Left lung (tissue), 10 donors: ENCODE measurements around the gene GALNT17. TPM values are rescaled to one million over a fixed set of nuclear protein-coding genes. Genes with fewer than 3 reads are reported as not detected.

Experiments
- ATAC-seq: fragments of 200-7000 bp; cut with Tn5 transposase; one replicate; pipeline ENCODE4 v1.9.1; 2020; ENCODE audit warnings: moderate library complexity
- DNase-seq, 4 donors: peaks; one replicate each; pipeline ENCODE4 v3.0.0-alpha.2; 2013 to 2020
- H3K27ac ChIP-seq, 2 donors: fragments of 200-600 bp; sonication (generic) in 1 of 2; one replicate each; pipeline versions ENCODE4 v1.5.0 to v1.8.0; 2020 to 2021
- H3K27me3 ChIP-seq, 2 donors: fragments of 200-600 bp; sonication (generic) in 1 of 2; one replicate each; pipeline versions ENCODE4 v1.5.0 to v1.8.0; 2020 to 2021
- H3K36me3 ChIP-seq, 2 donors: fragments of 200-600 bp; sonication (generic) in 1 of 2; one replicate each; pipeline versions ENCODE4 v1.5.0 to v1.8.0; 2020 to 2021
- H3K4me1 ChIP-seq, 2 donors: fragments of 200-600 bp; one replicate each; pipeline ENCODE4 v1.8.0; 2021
- H3K4me3 ChIP-seq, 2 donors: fragments of 200-600 bp; sonication (generic) in 1 of 2; one replicate each; pipeline versions ENCODE4 v1.5.0 to v1.8.0; 2020 to 2021; ENCODE audit warnings: mild to moderate bottlenecking in 1 of 2
- H3K9me3 ChIP-seq, 2 donors: fragments of 200-600 bp; sonication (generic) in 1 of 2; one replicate each; pipeline versions ENCODE4 v1.5.0 to v1.8.0; 2020 to 2021
- CTCF ChIP-seq, 2 donors: fragments of 200-600 bp; sonication (generic) in 1 of 2; IDR thresholded peaks; one replicate each; pipeline versions ENCODE4 v1.5.0 to v1.8.0; 2021; ENCODE audit warnings: antibody characterized with exemption in 2 of 2
- intact Hi-C, 2 donors: fragments of 100-400 bp; cut with DNase I; formaldehyde crosslinking; loops; one replicate each; pipeline versions ENCODE4 v1.11.2 to v1.14.2; 2022
- polyA plus RNA-seq, 6 donors: library from polyadenylated mRNA; unstranded; fragments of 120-200 nt; gene quantifications; one replicate each; pipeline ENCODE4 v1.2.1, GENCODE V29; 2013; ENCODE audit not compliant: insufficient read length in 6 of 6
- total RNA-seq, 2 donors: library from RNA; stranded (reverse); fragmentation: NEBNext Ultra II Directional; extraction: Animal tissue kit (Norgen Biotek cat#: 25700); gene quantifications; one replicate each; pipeline ENCODE4 v1.2.1, GENCODE V29; 2021
- donor health status: DM: no; HTN: yes; CAD: no.
- donor health status: DM: no; HTN: no; CAD: no.

Gene GALNT17
- total and polyA plus RNA-seq, 8 donors: 2.4 to 19.1 (median 9.7) TPM

- no peaks in the 10 kb centered on the region for H3K27me3 ChIP-seq
- peaks cover 3 to 19% of the 10 kb centered on the region in 2 donors for H3K9me3 ChIP-seq
- no peaks in the 10 kb centered on the region for H3K4me1 ChIP-seq
- no peak overlapping the region for H3K4me3 ChIP-seq
- intact Hi-C loops: no loop called here
- no peak overlapping the region for H3K27ac ChIP-seq
- ATAC-seq (no peak), DNase-seq (no peak)
- no peaks in the 10 kb centered on the region for H3K36me3 ChIP-seq
- no peak for TF ChIP-seq CTCF (IDR thresholded peaks at IDR 0.05)
Measured at GRCh38 chr7:71281261-71281660, 149.3 kb downstream of the GALNT17 start.

GRCh38 chr7:71283802-71284201 lies 151.9 kb downstream of the GALNT17 start:
- no peaks in the 10 kb centered on the region for H3K27me3 ChIP-seq
- ATAC-seq: no peak

GRCh38 chr7:71285571-71286145 lies 153.7 kb downstream of the GALNT17 start:
- peak in 1 of 4 donors; percentile 33 for DNase-seq
- intact Hi-C loops: no loop called here
- TF ChIP-seq CTCF (IDR thresholded peaks at IDR 0.05): no peak
- no peak for ATAC-seq
- no peaks in the 10 kb centered on the region for H3K4me1 ChIP-seq
- H3K27ac ChIP-seq: no peak overlapping the region
- no peaks in the 10 kb centered on the region for H3K9me3 ChIP-seq
- H3K27me3 ChIP-seq: no peaks in the 10 kb centered on the region
- no peaks in the 10 kb centered on the region for H3K36me3 ChIP-seq
- H3K4me3 ChIP-seq: no peak overlapping the region

More at GRCh38 chr7:71283802-71284201, 151.9 kb downstream of the GALNT17 start:
- intact Hi-C loops: no loop called here
- no peak for TF ChIP-seq CTCF (IDR thresholded peaks at IDR 0.05)
- DNase-seq: no peak
- Histone ChIP-seq H3K27ac (no peak overlapping the region), H3K4me3 (no peak overlapping the region), H3K9me3 (peaks cover 0 to 7% of the 10 kb centered on the region in 2 donors), H3K4me1 (no peaks in the 10 kb centered on the region), H3K36me3 (no peaks in the 10 kb centered on the region)

GRCh38 chr7:71286336-71286735 lies 154.4 kb downstream of the GALNT17 start:
- DNase-seq (peak in 2 of 4 donors; percentile 34 to 35), ATAC-seq (peak; percentile 50)
- Histone ChIP-seq H3K4me1 (no peaks in the 10 kb centered on the region), H3K36me3 (no peaks in the 10 kb centered on the region), H3K27me3 (no peaks in the 10 kb centered on the region), H3K9me3 (no peaks in the 10 kb centered on the region), H3K27ac (peak overlapping the region in 1 of 2 donors; percentile 42), H3K4me3 (no peak overlapping the region)
- no peak for TF ChIP-seq CTCF (IDR thresholded peaks at IDR 0.05)
- intact Hi-C loops: no loop called here

GRCh38 chr7:71286924-71287323 lies 155.0 kb downstream of the GALNT17 start:
- ATAC-seq: no peak
- Histone ChIP-seq H3K4me1 (no peaks in the 10 kb centered on the region), H3K36me3 (no peaks in the 10 kb centered on the region), H3K27me3 (no peaks in the 10 kb centered on the region), H3K4me3 (no peak overlapping the region), H3K27ac (peak overlapping the region in 1 of 2 donors; percentile 42), H3K9me3 (no peaks in the 10 kb centered on the region)
- intact Hi-C loops: no loop called here
- peak in 1 of 4 donors; percentile 55 for DNase-seq
- TF ChIP-seq CTCF (IDR thresholded peaks at IDR 0.05): no peak
